Erythroblast (primary cell): Measurements from ENCODE around the gene RASA4.
"Not testable (repeated sequence)": the region's sequence is repeated elsewhere in the genome, so short reads cannot be mapped to it uniquely, and the experiment has no call there.

ENCODE experiments used
- GATA1 ChIP-seq: IDR thresholded peaks from 2 replicates; pipeline ENCODE4 v1.6.1; 2011; ENCODE audit warnings: low read depth, mild to moderate bottlenecking, control low read depth, low read length, moderate library complexity
- POLR2A ChIP-seq: IDR thresholded peaks from 2 replicates; pipeline ENCODE4 v1.6.1; 2011; ENCODE audit warnings: mild to moderate bottlenecking, low read length

DNA sequence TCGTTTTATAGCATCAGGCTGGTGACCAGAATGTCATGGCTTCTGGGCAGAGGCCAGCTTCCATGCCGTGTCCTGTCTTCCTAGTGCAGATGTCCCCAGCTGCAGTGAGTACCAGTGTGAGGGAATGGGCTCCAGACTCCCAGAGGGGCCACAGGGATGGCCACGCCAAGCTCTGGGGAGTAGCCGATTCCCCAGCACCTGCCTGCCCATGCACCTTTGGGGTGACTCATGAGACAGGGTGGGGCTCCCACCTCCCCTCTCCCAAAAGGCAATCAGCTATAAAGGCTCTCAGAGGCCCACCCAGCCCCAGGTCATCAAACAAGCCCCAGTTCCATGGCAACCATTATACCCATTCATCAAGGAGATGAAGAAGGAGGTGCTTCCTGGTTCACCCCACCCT is 33.4 kb upstream of the RASA4 start, which contains the start of gene SPDYE2B:
- TF ChIP-seq POLR2A, GATA1: not testable (repeated sequence)
